Subcutaneous adipose tissue (tissue), 4 donors: ENCODE measurements around the gene ARHGAP45. TPM values are rescaled to one million over a fixed set of nuclear protein-coding genes. Genes with fewer than 3 reads are reported as not detected.

Experiments used
- total RNA-seq, 4 donors: library from RNA; depleted of rRNA; stranded (reverse); fragments of >200 nt; gene quantifications; one replicate each; pipeline ENCODE4 v1.1.0, GENCODE V29; 2016
- TF ChIP-seq, protein P1 (sequence below): fragments of 450-650 bp; IDR thresholded peaks from one replicate; pipeline ENCODE4 v1.5.1; 2016; ENCODE audit warnings: low read depth, mild to moderate bottlenecking, control low read depth, antibody characterized with exemption, moderate library complexity

The ARHGAP45 gene
- total RNA-seq, 4 donors from 2014 or later = 31.3 to 52.5 (median 44.0) TPM

DNA sequence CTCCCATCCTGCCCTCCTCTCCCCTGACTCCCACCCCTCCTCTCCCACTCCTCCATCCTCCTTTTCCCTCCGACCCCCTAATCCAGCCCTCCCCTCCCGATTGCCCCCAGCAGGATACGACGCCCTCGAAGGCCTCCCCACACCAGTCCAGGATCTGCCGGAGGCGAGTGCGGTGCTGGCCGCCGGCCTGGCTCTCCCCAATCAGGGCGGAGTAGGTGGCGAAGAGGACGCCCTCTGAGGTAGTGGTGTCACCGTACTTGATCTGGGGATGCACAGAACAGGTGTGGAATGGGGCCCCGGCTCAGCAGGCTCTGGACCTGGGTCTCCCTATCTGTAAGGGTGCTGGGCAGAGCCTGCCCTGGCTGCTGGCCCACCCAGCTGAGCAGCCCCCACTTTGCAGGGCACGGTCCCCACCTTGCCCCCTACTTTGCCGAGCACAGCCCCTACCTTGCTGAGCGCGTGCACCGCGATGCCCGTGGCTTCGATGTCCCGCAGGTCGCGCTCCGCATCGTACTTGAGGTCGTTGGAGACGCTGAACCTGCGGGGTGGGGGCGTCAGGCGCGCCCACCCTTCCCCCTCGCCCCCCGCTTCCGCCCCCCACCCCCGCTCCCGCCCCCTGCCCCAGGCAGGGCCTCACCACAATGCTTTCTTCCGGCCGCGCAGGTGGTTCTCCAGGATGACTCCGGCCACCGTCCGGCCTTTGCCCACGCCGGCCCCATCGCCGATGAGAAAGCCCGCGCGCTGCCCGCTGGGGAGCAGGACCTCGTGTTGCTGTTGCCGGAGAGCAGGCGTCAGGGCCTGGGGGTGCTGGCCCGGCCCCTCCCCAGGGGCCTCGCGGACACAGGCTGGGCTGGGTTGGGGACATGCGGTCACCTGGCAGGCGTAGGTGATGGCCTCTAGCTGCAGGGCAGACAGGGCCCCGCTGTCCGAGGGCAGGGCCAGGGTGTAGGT is 55.3 kb downstream of the ARHGAP45 start:
- TF ChIP-seq, protein P1, sequence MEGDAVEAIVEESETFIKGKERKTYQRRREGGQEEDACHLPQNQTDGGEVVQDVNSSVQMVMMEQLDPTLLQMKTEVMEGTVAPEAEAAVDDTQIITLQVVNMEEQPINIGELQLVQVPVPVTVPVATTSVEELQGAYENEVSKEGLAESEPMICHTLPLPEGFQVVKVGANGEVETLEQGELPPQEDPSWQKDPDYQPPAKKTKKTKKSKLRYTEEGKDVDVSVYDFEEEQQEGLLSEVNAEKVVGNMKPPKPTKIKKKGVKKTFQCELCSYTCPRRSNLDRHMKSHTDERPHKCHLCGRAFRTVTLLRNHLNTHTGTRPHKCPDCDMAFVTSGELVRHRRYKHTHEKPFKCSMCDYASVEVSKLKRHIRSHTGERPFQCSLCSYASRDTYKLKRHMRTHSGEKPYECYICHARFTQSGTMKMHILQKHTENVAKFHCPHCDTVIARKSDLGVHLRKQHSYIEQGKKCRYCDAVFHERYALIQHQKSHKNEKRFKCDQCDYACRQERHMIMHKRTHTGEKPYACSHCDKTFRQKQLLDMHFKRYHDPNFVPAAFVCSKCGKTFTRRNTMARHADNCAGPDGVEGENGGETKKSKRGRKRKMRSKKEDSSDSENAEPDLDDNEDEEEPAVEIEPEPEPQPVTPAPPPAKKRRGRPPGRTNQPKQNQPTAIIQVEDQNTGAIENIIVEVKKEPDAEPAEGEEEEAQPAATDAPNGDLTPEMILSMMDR = no peak

DNA sequence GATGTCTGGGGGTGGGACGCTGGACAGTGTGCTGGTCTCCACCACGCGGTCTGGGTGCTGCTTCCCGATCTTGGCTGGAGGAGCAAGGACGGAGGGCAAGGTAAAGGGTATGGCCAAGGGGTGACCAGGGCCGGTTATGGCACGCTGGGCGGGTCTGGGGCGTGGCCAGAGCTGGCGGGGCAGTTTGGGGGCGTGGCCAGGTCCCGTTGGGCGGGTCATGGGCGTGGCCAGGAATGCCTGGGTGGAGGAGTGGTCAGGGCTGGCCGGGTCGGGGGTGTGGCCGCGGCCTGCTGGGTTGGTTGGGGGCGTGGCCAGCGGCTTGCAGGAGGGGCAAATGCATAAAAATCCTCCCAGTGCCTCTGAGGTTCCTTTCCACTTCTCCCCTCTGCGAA is 56.0 kb downstream of the ARHGAP45 start:
- TF ChIP-seq, protein P1 = no peak

DNA sequence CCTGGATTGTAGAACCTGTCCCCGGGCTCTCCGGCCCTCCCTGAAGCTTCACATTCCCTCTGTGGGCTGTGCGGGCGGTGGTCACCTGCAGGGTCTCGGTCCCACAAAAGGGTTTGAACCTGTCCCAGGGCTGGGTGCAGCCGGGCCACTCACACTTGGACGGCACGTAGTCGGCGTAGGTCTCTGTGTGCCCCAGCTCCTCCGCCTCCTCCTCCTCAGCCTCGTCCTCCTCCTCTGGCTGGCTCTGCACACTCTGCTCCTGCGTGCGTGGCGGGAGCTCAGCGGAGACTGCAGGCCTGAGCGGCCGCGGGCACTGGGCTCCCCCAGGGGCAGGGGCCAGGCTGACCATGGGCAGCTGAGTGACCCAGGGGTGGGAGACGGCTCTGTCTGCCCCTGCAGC is 56.4 kb downstream of the ARHGAP45 start:
- TF ChIP-seq, protein P1 = no peak

DNA sequence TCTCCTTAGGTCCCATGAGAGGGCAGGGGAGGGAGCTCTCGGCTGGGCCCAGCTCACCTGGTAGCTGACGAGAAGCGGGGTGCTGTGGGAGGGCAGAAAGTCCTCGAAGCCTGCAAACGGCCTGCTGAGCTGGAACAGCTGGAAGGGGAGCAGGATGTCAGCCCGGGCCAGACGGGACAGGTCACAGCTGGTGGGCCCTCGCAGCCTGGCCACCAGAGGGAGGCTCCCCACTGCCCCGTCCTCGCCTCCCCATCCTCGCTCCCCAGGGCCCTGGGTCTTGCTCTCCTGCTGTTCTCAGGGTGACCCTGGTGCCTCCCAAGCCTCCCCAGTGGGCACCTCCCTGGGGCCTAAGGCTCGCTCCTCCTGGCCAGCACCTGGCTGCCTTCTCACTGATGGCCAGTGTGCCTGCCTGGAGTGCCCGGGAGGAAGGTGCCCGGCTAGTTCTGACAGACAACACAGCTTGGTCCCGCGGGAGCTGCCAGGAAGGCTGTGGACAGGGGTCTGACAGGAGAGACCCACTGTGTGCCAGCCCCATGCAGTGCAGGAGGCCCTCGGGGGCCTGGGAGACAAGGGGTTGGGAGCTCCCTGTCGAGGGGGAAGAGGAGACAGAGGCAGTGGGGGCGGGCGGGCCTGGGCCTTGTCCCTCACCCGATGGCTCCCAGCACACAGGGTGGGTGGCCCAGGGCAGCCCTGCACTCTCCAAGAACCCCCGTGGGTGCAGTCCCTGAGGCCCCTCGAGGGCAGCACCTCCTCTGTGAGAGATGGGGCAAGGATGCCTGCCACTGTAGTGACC is 57.1 kb downstream of the ARHGAP45 start:
- TF ChIP-seq, protein P1 = no peak

DNA sequence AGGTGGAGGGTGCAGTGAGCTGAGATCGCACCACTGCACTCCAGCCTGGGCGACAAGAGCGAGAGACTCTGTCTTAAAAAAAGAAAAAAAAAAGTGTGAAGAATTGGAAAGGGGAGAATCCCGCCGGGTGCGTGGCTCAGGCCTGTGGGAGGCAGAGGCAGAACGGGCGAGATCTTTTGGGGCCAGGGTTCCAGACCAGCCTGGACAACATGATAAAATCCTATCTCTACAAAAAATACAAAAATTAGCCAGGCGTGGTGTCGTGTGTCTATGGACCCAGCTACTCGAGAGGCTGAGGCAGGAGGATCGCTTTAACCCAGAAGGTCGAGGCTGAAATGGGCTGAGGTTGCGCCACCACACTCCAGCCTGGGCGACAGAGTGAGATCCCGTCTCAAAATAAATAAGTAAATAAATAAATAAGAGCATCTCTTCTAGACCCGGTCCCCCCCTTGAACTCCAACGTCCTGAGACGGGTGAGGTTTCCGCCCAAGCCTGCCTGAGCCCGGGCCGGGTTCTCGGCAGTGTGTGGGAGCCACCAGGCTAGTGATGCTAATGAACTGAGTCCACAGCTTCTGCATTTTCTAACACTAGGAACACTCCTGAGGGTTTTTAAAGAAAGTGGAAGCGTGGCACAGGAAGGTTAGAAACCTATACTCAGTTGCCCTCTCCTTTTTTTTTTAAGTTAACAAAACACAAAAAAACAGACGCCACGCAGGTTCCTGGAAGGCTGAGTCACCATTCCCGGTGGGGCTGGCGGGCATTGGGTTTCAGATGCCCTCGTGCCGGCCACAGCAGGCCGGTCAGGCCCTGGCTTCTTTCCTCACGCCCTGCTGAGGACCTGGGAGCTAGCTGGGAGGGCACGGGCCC is 58.9 kb downstream of the ARHGAP45 start:
- TF ChIP-seq, protein P1 = no peak

DNA sequence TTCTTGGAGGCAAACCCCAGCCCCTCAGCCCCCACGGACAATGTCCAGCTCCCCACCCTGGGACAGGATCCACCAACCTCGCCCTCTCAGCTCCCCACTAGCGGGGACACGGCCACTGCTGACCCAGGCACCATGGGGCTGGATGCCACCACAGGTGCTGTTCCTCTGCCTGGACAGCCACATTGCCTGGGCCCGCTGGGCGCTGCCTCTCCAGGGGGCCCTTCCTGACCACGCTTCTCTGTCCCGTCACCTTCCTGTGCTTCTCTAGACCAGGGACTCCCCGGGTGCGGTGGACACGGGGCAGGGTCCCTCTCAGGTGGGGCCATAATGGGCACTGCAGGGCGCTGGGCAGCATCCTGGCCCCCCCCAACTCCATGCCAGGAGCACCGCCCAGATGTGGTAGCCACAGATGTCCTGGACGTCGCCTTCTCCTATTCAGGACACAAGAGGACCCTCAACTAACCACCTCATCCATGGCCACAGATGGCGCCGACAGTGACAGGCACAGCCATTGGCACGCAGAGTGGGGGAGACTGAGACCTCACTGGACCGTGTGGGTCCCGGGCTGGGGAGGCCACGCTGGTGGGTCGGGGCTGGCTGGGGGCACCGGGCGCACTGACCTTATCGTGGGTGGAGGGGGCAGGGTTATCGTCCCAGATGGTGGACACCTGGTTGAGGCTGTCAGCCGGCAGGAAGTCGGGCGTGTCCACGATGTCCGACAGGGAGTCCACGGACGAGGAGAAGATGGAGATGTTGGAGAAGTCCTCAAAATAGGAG is 60.2 kb downstream of the ARHGAP45 start:
- TF ChIP-seq, protein P1 = no peak
